ENCODE measurements around the gene CHRNA7.
A peak's percentile ranks its signal among the peaks of the same experiment; 100 is the strongest.

The CHRNA7 gene

GRCh38 chr15:32029409-32029861 is 880 bp upstream of the CHRNA7 start:
- Histone ChIP-seq H3K27ac (ENCODE audit: low read depth, low read length, severe bottlenecking) (no peak overlapping the region), H3K4me1 (ENCODE audit: control insufficient read depth, insufficient read depth, low read length, poor library complexity, severe bottlenecking) (peaks cover 8% of the 10 kb centered on the region), H3K9me3 (ENCODE audit: control insufficient read depth, low read length) (no peaks in the 10 kb centered on the region), H3K4me3 (ENCODE audit: extremely low read depth, insufficient read depth, low read length, poor library complexity, severe bottlenecking) (peak overlapping the region; percentile 56), H3K36me3 (ENCODE audit: control insufficient read depth, insufficient read depth, low read length) (no peaks in the 10 kb centered on the region)
- 1 to 3% methylated on average over 16 of the region's 16 CpGs for WGBS, 2 experiments (ENCODE audit: insufficient coverage in 2 of 2)

GRCh38 chr15:32030795-32031194 is 480 bp downstream of the CHRNA7 start:
- Histone ChIP-seq H3K4me3 (ENCODE audit: extremely low read depth, insufficient read depth, low read length, poor library complexity, severe bottlenecking) (peak overlapping the region; percentile 53), H3K27ac (ENCODE audit: low read depth, low read length, severe bottlenecking) (no peak overlapping the region), H3K4me1 (ENCODE audit: control insufficient read depth, insufficient read depth, low read length, poor library complexity, severe bottlenecking) (peaks cover 8% of the 10 kb centered on the region), H3K9me3 (ENCODE audit: control insufficient read depth, low read length) (no peaks in the 10 kb centered on the region), H3K36me3 (ENCODE audit: control insufficient read depth, insufficient read depth, low read length) (no peaks in the 10 kb centered on the region)
- 5 to 10% methylated on average over 8 to 16 of the region's 21 CpGs for WGBS, 2 experiments (ENCODE audit: insufficient coverage in 2 of 2)

GRCh38 chr15:32033186-32033890 is 3.0 kb downstream of the CHRNA7 start:
- no peak overlapping the region for H3K4me3 ChIP-seq (ENCODE audit: extremely low read depth, insufficient read depth, low read length, poor library complexity, severe bottlenecking)
- no peaks in the 10 kb centered on the region for H3K36me3 ChIP-seq (ENCODE audit: control insufficient read depth, insufficient read depth, low read length)
- peaks cover 8% of the 10 kb centered on the region for H3K4me1 ChIP-seq (ENCODE audit: control insufficient read depth, insufficient read depth, low read length, poor library complexity, severe bottlenecking)
- WGBS, 2 experiments (ENCODE audit: insufficient coverage in 2 of 2): 88 to 90% methylated on average over 1 to 3 of the region's 5 CpGs
- no peaks in the 10 kb centered on the region for H3K9me3 ChIP-seq (ENCODE audit: control insufficient read depth, low read length)
- no peak overlapping the region for H3K27ac ChIP-seq (ENCODE audit: low read depth, low read length, severe bottlenecking)

GRCh38 chr15:32034106-32034505 is 3.8 kb downstream of the CHRNA7 start:
- no peaks in the 10 kb centered on the region for H3K36me3 ChIP-seq (ENCODE audit: control insufficient read depth, insufficient read depth, low read length)
- no peaks in the 10 kb centered on the region for H3K9me3 ChIP-seq (ENCODE audit: control insufficient read depth, low read length)
- H3K4me1 ChIP-seq (ENCODE audit: control insufficient read depth, insufficient read depth, low read length, poor library complexity, severe bottlenecking): peaks cover 8% of the 10 kb centered on the region
- no peak overlapping the region for H3K4me3 ChIP-seq (ENCODE audit: extremely low read depth, insufficient read depth, low read length, poor library complexity, severe bottlenecking)
- H3K27ac ChIP-seq (ENCODE audit: low read depth, low read length, severe bottlenecking): no peak overlapping the region

- Histone ChIP-seq H3K4me3 (ENCODE audit: extremely low read depth, insufficient read depth, low read length, poor library complexity, severe bottlenecking) (no peak overlapping the region), H3K36me3 (ENCODE audit: control insufficient read depth, insufficient read depth, low read length) (no peaks in the 10 kb centered on the region), H3K9me3 (ENCODE audit: control insufficient read depth, low read length) (no peaks in the 10 kb centered on the region), H3K4me1 (ENCODE audit: control insufficient read depth, insufficient read depth, low read length, poor library complexity, severe bottlenecking) (peaks cover 4% of the 10 kb centered on the region), H3K27ac (ENCODE audit: low read depth, low read length, severe bottlenecking) (no peak overlapping the region)
- 75 to 88% methylated on average over 2 of the region's 2 CpGs for WGBS, 2 experiments (ENCODE audit: insufficient coverage in 2 of 2)
Observed at GRCh38 chr15:32035285-32035684, 5.0 kb downstream of the CHRNA7 start.

- Histone ChIP-seq H3K4me1 (ENCODE audit: control insufficient read depth, insufficient read depth, low read length, poor library complexity, severe bottlenecking) (no peaks in the 10 kb centered on the region), H3K36me3 (ENCODE audit: control insufficient read depth, insufficient read depth, low read length) (no peaks in the 10 kb centered on the region), H3K27ac (ENCODE audit: low read depth, low read length, severe bottlenecking) (no peak overlapping the region), H3K9me3 (ENCODE audit: control insufficient read depth, low read length) (no peaks in the 10 kb centered on the region), H3K4me3 (ENCODE audit: extremely low read depth, insufficient read depth, low read length, poor library complexity, severe bottlenecking) (no peak overlapping the region)
- WGBS, 2 experiments (ENCODE audit: insufficient coverage in 2 of 2): 100% methylated on average over 1 of the region's 2 CpGs; no CpG with 5 or more reads in 1 of the 2 experiments
Observed at GRCh38 chr15:32036971-32037370, 6.7 kb downstream of the CHRNA7 start.

DNA sequence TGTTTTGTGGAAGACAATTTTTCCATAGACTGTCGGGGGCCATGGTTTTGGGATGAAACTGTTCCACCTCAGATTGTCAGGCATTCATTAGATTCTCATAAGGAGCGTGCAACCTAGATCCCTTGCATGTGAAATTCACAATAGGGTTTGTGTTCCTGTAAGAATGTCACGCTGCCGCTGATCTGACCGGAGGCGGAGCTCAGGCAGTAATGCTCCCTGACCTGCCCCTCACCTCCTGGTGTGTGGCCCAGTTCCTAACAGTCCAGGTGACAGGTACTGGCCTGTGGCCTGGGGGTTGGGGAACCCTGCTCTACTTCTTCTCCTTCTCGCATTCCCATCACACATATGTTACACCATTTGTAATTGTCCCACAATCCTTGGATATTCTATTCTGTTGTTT is 11.0 kb downstream of the CHRNA7 start:
- H3K27ac ChIP-seq (ENCODE audit: low read depth, low read length, severe bottlenecking): no peak overlapping the region
- H3K9me3 ChIP-seq (ENCODE audit: control insufficient read depth, low read length): no peaks in the 10 kb centered on the region
- no peak overlapping the region for H3K4me3 ChIP-seq (ENCODE audit: extremely low read depth, insufficient read depth, low read length, poor library complexity, severe bottlenecking)
- no peaks in the 10 kb centered on the region for H3K4me1 ChIP-seq (ENCODE audit: control insufficient read depth, insufficient read depth, low read length, poor library complexity, severe bottlenecking)
- WGBS, 2 experiments (ENCODE audit: insufficient coverage in 2 of 2): 73 to 76% methylated on average over 6 to 7 of the region's 7 CpGs
- no peaks in the 10 kb centered on the region for H3K36me3 ChIP-seq (ENCODE audit: control insufficient read depth, insufficient read depth, low read length)

GRCh38 chr15:32042269-32042972 is 12.1 kb downstream of the CHRNA7 start:
- H3K36me3 ChIP-seq (ENCODE audit: control insufficient read depth, insufficient read depth, low read length): no peaks in the 10 kb centered on the region
- H3K27ac ChIP-seq (ENCODE audit: low read depth, low read length, severe bottlenecking): no peak overlapping the region
- H3K4me3 ChIP-seq (ENCODE audit: extremely low read depth, insufficient read depth, low read length, poor library complexity, severe bottlenecking): no peak overlapping the region
- no peaks in the 10 kb centered on the region for H3K9me3 ChIP-seq (ENCODE audit: control insufficient read depth, low read length)
- WGBS, 2 experiments (ENCODE audit: insufficient coverage in 2 of 2): no CpG with 5 or more reads among the region's 1 CpG
- H3K4me1 ChIP-seq (ENCODE audit: control insufficient read depth, insufficient read depth, low read length, poor library complexity, severe bottlenecking): no peaks in the 10 kb centered on the region

- no peak overlapping the region for H3K27ac ChIP-seq (ENCODE audit: low read depth, low read length, severe bottlenecking)
- no peaks in the 10 kb centered on the region for H3K4me1 ChIP-seq (ENCODE audit: control insufficient read depth, insufficient read depth, low read length, poor library complexity, severe bottlenecking)
- H3K36me3 ChIP-seq (ENCODE audit: control insufficient read depth, insufficient read depth, low read length): no peaks in the 10 kb centered on the region
- no peaks in the 10 kb centered on the region for H3K9me3 ChIP-seq (ENCODE audit: control insufficient read depth, low read length)
- 66 to 70% methylated on average over 4 of the region's 5 CpGs for WGBS, 2 experiments (ENCODE audit: insufficient coverage in 2 of 2)
- no peak overlapping the region for H3K4me3 ChIP-seq (ENCODE audit: extremely low read depth, insufficient read depth, low read length, poor library complexity, severe bottlenecking)
Observed at GRCh38 chr15:32053719-32054118, 23.4 kb downstream of the CHRNA7 start.

- H3K9me3 ChIP-seq (ENCODE audit: control insufficient read depth, low read length): no peaks in the 10 kb centered on the region
- H3K27ac ChIP-seq (ENCODE audit: low read depth, low read length, severe bottlenecking): no peak overlapping the region
- 95 to 96% methylated on average over 2 of the region's 4 CpGs for WGBS, 2 experiments (ENCODE audit: insufficient coverage in 2 of 2)
- H3K36me3 ChIP-seq (ENCODE audit: control insufficient read depth, insufficient read depth, low read length): no peaks in the 10 kb centered on the region
- H3K4me1 ChIP-seq (ENCODE audit: control insufficient read depth, insufficient read depth, low read length, poor library complexity, severe bottlenecking): no peaks in the 10 kb centered on the region
- H3K4me3 ChIP-seq (ENCODE audit: extremely low read depth, insufficient read depth, low read length, poor library complexity, severe bottlenecking): no peak overlapping the region
Observed at GRCh38 chr15:32057876-32058425, 27.6 kb downstream of the CHRNA7 start.

- no peaks in the 10 kb centered on the region for H3K36me3 ChIP-seq (ENCODE audit: control insufficient read depth, insufficient read depth, low read length)
- no peaks in the 10 kb centered on the region for H3K9me3 ChIP-seq (ENCODE audit: control insufficient read depth, low read length)
- no peak overlapping the region for H3K27ac ChIP-seq (ENCODE audit: low read depth, low read length, severe bottlenecking)
- no peak overlapping the region for H3K4me3 ChIP-seq (ENCODE audit: extremely low read depth, insufficient read depth, low read length, poor library complexity, severe bottlenecking)
- 95% methylated on average over 6 to 7 of the region's 7 CpGs for WGBS, 2 experiments (ENCODE audit: insufficient coverage in 2 of 2)
- H3K4me1 ChIP-seq (ENCODE audit: control insufficient read depth, insufficient read depth, low read length, poor library complexity, severe bottlenecking): no peaks in the 10 kb centered on the region
Observed at GRCh38 chr15:32060706-32061105, 30.4 kb downstream of the CHRNA7 start.

Measured in mesodermal cell (in vitro differentiated cells).